Measurements from ENCODE around the gene JMY.

Gene JMY

GRCh38 chr5:79189439-79190234 is 46.3 kb upstream of the JMY start:
- CTCF ChIA-PET = interaction anchor here (0.6 to 1.6 kb wide), 6 partner anchors 10 to 1013 kb away, joined by 3 to 6 read pairs (median 4); no protein-coding TSS in a partner anchor

GRCh38 chr5:79190235-79190529 is 45.7 kb upstream of the JMY start:
- ChIA-PET POLR2A (no interaction called here), CTCF (interaction anchor here (0.6 to 1.8 kb wide), 3 partner anchors 166 to 893 kb away, joined by 3 to 8 read pairs (median 3); no protein-coding TSS in a partner anchor)
- Histone ChIP-seq H3K27ac (ENCODE audit: extremely low read depth, low read depth, low read length) (no peak overlapping the region), H3K4me1 (ENCODE audit: control insufficient read depth, insufficient read depth, low read length) (no peaks in the 10 kb centered on the region), H3K4me3 (ENCODE audit: low read depth, low read length) (no peak overlapping the region), H3K36me3 (ENCODE audit: control insufficient read depth in 2 of 2, insufficient read depth in 1 of 2, low read length in 2 of 2) (no peaks in the 10 kb centered on the region), H3K9me3 (ENCODE audit: control insufficient read depth, insufficient read depth, low read depth, low read length) (no peaks in the 10 kb centered on the region)
- TF ChIP-seq SETDB1 (IDR thresholded peaks at IDR 0.05; ENCODE audit: insufficient read length, low read length) (peak; percentile 14), ZNF768 (tag by site-specific recombination; IDR thresholded peaks at IDR 0.05) (no peak)

More at GRCh38 chr5:79189439-79190234, 46.3 kb upstream of the JMY start:
- no peaks in the 10 kb centered on the region for H3K36me3 ChIP-seq (ENCODE audit: control insufficient read depth in 2 of 2, insufficient read depth in 1 of 2, low read length in 2 of 2)
- no peak overlapping the region for H3K27ac ChIP-seq (ENCODE audit: extremely low read depth, low read depth, low read length)
- no peak overlapping the region for H3K4me3 ChIP-seq (ENCODE audit: low read depth, low read length)
- H3K4me1 ChIP-seq (ENCODE audit: control insufficient read depth, insufficient read depth, low read length) = no peaks in the 10 kb centered on the region
- POLR2A ChIA-PET = no interaction called here
- no peaks in the 10 kb centered on the region for H3K9me3 ChIP-seq (ENCODE audit: control insufficient read depth, insufficient read depth, low read depth, low read length)
- TF ChIP-seq, protein P1, sequence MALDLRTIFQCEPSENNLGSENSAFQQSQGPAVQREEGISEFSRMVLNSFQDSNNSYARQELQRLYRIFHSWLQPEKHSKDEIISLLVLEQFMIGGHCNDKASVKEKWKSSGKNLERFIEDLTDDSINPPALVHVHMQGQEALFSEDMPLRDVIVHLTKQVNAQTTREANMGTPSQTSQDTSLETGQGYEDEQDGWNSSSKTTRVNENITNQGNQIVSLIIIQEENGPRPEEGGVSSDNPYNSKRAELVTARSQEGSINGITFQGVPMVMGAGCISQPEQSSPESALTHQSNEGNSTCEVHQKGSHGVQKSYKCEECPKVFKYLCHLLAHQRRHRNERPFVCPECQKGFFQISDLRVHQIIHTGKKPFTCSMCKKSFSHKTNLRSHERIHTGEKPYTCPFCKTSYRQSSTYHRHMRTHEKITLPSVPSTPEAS (tag by site-specific recombination; IDR thresholded peaks at IDR 0.05) = no peak
- no peak for TF ChIP-seq ZNF350 (tag by site-specific recombination; IDR thresholded peaks at IDR 0.05)

GRCh38 chr5:79191457-79191856 is 44.5 kb upstream of the JMY start:
- Histone ChIP-seq H3K36me3 (ENCODE audit: control insufficient read depth in 2 of 2, insufficient read depth in 1 of 2, low read length in 2 of 2) (no peaks in the 10 kb centered on the region), H3K4me1 (ENCODE audit: control insufficient read depth, insufficient read depth, low read length) (no peaks in the 10 kb centered on the region), H3K4me3 (ENCODE audit: low read depth, low read length) (no peak overlapping the region), H3K9me3 (ENCODE audit: control insufficient read depth, insufficient read depth, low read depth, low read length) (no peaks in the 10 kb centered on the region), H3K27ac (ENCODE audit: extremely low read depth, low read depth, low read length) (no peak overlapping the region)
- ChIA-PET POLR2A (interaction anchor here (0.6 kb wide), 1 partner anchor 13 kb away, joined by 4 read pairs; no protein-coding TSS in a partner anchor), CTCF (interaction anchor here (0.6 to 1.8 kb wide), 2 partner anchors 167 to 212 kb away, joined by 4 to 8 read pairs; no protein-coding TSS in a partner anchor)
- TF ChIP-seq ZSCAN5A (tag by site-specific recombination; IDR thresholded peaks at IDR 0.05) = no peak
- no peak for TF ChIP-seq ZNF10 (tag by site-specific recombination; IDR thresholded peaks at IDR 0.05)
- no peak for TF ChIP-seq KLF8 (tag by site-specific recombination; IDR thresholded peaks at IDR 0.05)
- TF ChIP-seq SALL2 (tag by site-specific recombination; IDR thresholded peaks at IDR 0.05; ENCODE audit: borderline replicate concordance) = no peak
- TF ChIP-seq KLF17 (tag by site-specific recombination; IDR thresholded peaks at IDR 0.05) = no peak
- TF ChIP-seq, protein P2, sequence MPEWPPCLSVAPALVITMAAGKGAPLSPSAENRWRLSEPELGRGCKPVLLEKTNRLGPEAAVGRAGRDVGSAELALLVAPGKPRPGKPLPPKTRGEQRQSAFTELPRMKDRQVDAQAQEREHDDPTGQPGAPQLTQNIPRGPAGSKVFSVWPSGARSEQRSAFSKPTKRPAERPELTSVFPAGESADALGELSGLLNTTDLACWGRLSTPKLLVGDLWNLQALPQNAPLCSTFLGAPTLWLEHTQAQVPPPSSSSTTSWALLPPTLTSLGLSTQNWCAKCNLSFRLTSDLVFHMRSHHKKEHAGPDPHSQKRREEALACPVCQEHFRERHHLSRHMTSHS (tag by site-specific recombination; IDR thresholded peaks at IDR 0.05) = no peak
- no peak for TF ChIP-seq ZNF324 (tag by site-specific recombination; IDR thresholded peaks at IDR 0.05)
- TF ChIP-seq ZNF391 (tag by site-specific recombination; IDR thresholded peaks at IDR 0.05; ENCODE audit: borderline replicate concordance, low read depth) = no peak
- TF ChIP-seq ZBTB6 (tag by site-specific recombination; IDR thresholded peaks at IDR 0.05) = no peak
- TF ChIP-seq, protein P3, sequence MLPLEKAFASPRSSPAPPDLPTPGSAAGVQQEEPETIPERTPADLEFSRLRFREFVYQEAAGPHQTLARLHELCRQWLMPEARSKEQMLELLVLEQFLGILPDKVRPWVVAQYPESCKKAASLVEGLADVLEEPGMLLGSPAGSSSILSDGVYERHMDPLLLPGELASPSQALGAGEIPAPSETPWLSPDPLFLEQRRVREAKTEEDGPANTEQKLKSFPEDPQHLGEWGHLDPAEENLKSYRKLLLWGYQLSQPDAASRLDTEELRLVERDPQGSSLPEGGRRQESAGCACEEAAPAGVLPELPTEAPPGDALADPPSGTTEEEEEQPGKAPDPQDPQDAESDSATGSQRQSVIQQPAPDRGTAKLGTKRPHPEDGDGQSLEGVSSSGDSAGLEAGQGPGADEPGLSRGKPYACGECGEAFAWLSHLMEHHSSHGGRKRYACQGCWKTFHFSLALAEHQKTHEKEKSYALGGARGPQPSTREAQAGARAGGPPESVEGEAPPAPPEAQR (tag by site-specific recombination; IDR thresholded peaks at IDR 0.05) = no peak
- TF ChIP-seq ZNF292 (tag by site-specific recombination; IDR thresholded peaks at IDR 0.05; ENCODE audit: borderline replicate concordance, low read depth) = no peak
- no peak for TF ChIP-seq KLF1 (tag by site-specific recombination; IDR thresholded peaks at IDR 0.05)
- no peak for TF ChIP-seq ZNF747 (tag by site-specific recombination; IDR thresholded peaks at IDR 0.05)
- no peak for TF ChIP-seq TRIM28 (IDR thresholded peaks at IDR 0.05; ENCODE audit: borderline replicate concordance, low read length)
- TF ChIP-seq ZNF48 (tag by site-specific recombination; IDR thresholded peaks at IDR 0.05) = no peak
- no peak for TF ChIP-seq GFI1B (tag by site-specific recombination; IDR thresholded peaks at IDR 0.05)
- no peak for TF ChIP-seq TCF7L2 (IDR thresholded peaks at IDR 0.05; ENCODE audit: borderline replicate concordance, low read depth, low read length)
- no peak for TF ChIP-seq ZNF350 (tag by site-specific recombination; IDR thresholded peaks at IDR 0.05)
